Epithelial cell of esophagus (primary cell): ENCODE measurements around the gene GKAP1.

Experiments
- DNase-seq: peaks from one replicate; pipeline ENCODE4 v3.0.0; 2010; ENCODE audit warnings: low read depth
- H3K4me3 ChIP-seq: 2 replicates; pipeline ENCODE4 v1.5.1; 2011; ENCODE audit warnings: mild to moderate bottlenecking, low read length, control low read depth
- CTCF ChIP-seq: IDR thresholded peaks from 2 replicates; pipeline ENCODE4 v1.5.1; 2011; ENCODE audit warnings: low read depth, mild to moderate bottlenecking, low read length, control low read depth, inconsistent platforms; ENCODE audit not compliant: insufficient read depth; ENCODE audit errors: missing control alignments

Gene GKAP1

GRCh38 chr9:83715794-83716193, 101.8 kb downstream of the GKAP1 start:
- no peak for TF ChIP-seq CTCF
- H3K4me3 ChIP-seq = no peak overlapping the region
- DNase-seq = no peak

DNA sequence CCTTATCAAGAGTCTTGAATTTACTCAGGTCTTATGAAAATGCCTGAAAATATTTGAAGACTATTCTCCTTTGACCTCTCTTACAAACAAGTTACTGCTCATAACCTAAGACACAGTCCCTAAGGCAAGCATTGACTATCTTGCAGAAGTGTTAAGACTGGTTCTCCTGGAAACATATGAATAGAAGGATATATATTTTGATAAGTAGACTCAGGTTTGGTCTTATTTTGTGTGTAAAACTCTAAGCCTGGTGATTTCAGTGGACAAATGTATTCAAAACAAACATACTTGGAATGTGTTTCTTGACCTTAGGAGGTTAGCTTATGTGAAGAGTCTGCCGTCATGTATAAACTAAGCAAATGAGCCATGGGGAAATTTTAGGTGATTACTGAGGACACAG, 102.3 kb downstream of the GKAP1 start:
- no peak overlapping the region for H3K4me3 ChIP-seq
- no peak for TF ChIP-seq CTCF
- no peak for DNase-seq

DNA sequence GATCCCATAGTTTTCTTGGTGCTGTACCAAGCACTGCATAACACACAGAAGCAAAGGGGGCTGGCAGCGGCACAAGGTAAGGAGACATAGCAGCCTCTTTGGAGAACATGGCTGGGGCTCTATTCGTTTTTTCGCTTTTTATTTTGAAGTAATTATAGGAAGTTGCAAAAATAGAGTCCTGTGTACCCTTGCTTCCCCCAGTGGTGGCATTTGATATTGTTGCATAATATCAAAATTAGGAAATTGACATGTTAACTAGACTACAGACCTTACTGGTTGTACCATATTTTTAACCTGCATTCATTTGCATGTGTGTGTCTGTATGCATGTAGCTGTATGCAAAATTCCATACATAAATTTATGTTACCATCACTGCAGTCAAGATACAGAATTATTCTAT, 103.2 kb downstream of the GKAP1 start:
- DNase-seq = no peak
- TF ChIP-seq CTCF = no peak

GRCh38 chr9:83708515-83709158, 108.9 kb downstream of the GKAP1 start:
- H3K4me3 ChIP-seq = peak overlapping the region; percentile 98
- peak; percentile 72 for DNase-seq
- TF ChIP-seq CTCF = no peak

More for the DNA sequence above, 103.2 kb downstream of the GKAP1 start:
- H3K4me3 ChIP-seq = no peak overlapping the region

- H3K4me3 ChIP-seq = peak within 1 kb of the TSS; percentile 98
- peak; percentile 96 for DNase-seq
- no peak for TF ChIP-seq CTCF
Measured at GRCh38 chr9:83707768-83708514, 109.6 kb downstream of the GKAP1 start, which contains the start of gene UBQLN1. Gene UBQLN1 (minus strand): TSS chr9:83707958. CDS start chr9:83707679, 279 bp downstream.

DNA sequence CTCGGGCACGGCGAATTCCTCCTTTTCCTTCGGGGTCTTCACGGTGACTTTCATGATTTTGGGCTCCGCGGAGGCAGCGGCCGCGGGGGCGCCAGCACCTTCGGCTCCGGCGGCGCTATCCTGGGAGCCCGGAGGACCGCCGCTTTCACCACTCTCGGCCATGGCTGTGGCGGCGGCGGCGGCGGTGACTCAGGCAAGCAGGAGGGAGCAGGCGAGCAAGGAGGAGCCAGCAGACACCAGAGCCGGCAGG, 110.1 kb downstream of the GKAP1 start:
- peak; percentile 87 for DNase-seq
- no peak for TF ChIP-seq CTCF
- H3K4me3 ChIP-seq = peak overlapping the region; percentile 98
